SU-DHL-6 (cell line): ENCODE measurements around the gene NAA15.
A peak's percentile ranks its signal among the peaks of the same experiment; 100 is the strongest.

Experiments used
- H2AFZ ChIP-seq: fragments of 200-600 bp; sonication (generic); 2 replicates; pipeline ENCODE4 v1.6.1; 2014; ENCODE audit warnings: low read depth, mild to moderate bottlenecking, moderate library complexity, mixed read lengths, antibody characterized with exemption, low read length; ENCODE audit not compliant: severe bottlenecking
- H3F3A ChIP-seq: fragments of 200-600 bp; shearing (Covaris generic); 2 replicates; pipeline ENCODE4 v1.6.0; 2016; ENCODE audit warnings: antibody characterized with exemption, mild to moderate bottlenecking; ENCODE audit not compliant: insufficient read depth
- H3K27ac ChIP-seq: fragments of 200-600 bp; sonication (generic); 2 replicates; pipeline ENCODE4 v1.5.1; 2016; ENCODE audit warnings: low read depth, mild to moderate bottlenecking, low read length, moderate library complexity, mixed read lengths
- H3K27me3 ChIP-seq: fragments of 200-600 bp; sonication (generic), shearing (Covaris generic); 2 replicates; pipeline ENCODE4 v1.6.0; 2014; ENCODE audit warnings: mild to moderate bottlenecking, low read length
- H3K36me3 ChIP-seq: fragments of 200-600 bp; sonication (generic); 2 replicates; pipeline ENCODE4 v1.6.1; 2014; ENCODE audit warnings: mild to moderate bottlenecking, low read length, mixed read lengths
- H3K4me2 ChIP-seq: fragments of 300-600, 200-600 bp; shearing (Covaris generic), sonication (generic); 2 replicates; pipeline ENCODE4 v1.6.0; 2014; ENCODE audit warnings: low read length, low read depth, mild to moderate bottlenecking; ENCODE audit not compliant: poor library complexity, severe bottlenecking
- H3K4me3 ChIP-seq: fragments of 200-600 bp; sonication (generic); 2 replicates; pipeline ENCODE4 v1.5.1; 2014; ENCODE audit warnings: antibody characterized with exemption, low read length, mild to moderate bottlenecking, mixed read lengths; ENCODE audit not compliant: insufficient read depth, poor library complexity, severe bottlenecking
- H3K79me2 ChIP-seq: fragments of 200-600 bp; sonication (generic); 2 replicates; pipeline ENCODE4 v1.6.1; 2014; ENCODE audit warnings: mild to moderate bottlenecking, low read length, moderate library complexity; ENCODE audit not compliant: insufficient read depth
- H3K9ac ChIP-seq: fragments of 200-600 bp; sonication (generic); 2 replicates; pipeline ENCODE4 v1.7.0; 2014; ENCODE audit warnings: mild to moderate bottlenecking, low read length
- H3K9me2 ChIP-seq: fragments of 200-600 bp; sonication (generic); replicated peaks from 2 replicates; pipeline ENCODE4 v1.6.1; 2014; ENCODE audit warnings: low read length; ENCODE audit not compliant: insufficient read depth
- H3K9me3 ChIP-seq: fragments of 200-600 bp; sonication (generic); 2 replicates; pipeline ENCODE4 v1.6.1; 2014; ENCODE audit warnings: low read length, mixed read lengths; ENCODE audit not compliant: insufficient read depth
- H4K20me1 ChIP-seq: fragments of 200-600 bp; sonication (generic); 2 replicates; pipeline ENCODE4 v1.6.1; 2014; ENCODE audit warnings: low read depth, mild to moderate bottlenecking, antibody characterized with exemption, low read length, moderate library complexity, mixed read lengths
- CTCF ChIP-seq: fragments of 200-600 bp; sonication (generic); IDR thresholded peaks from one replicate; pipeline ENCODE4 v1.5.1; 2017; ENCODE audit warnings: antibody characterized with exemption, mild to moderate bottlenecking, low read length, moderate library complexity; ENCODE audit not compliant: insufficient read depth, poor library complexity, severe bottlenecking
- EZH2phosphoT487 ChIP-seq: fragments of 200-600 bp; sonication (generic), shearing (Covaris generic); conservative IDR thresholded peaks from 2 replicates; pipeline ENCODE4 v1.6.1; 2018; ENCODE audit warnings: mild to moderate bottlenecking, antibody characterized with exemption, low read length, moderate library complexity, mixed read lengths

Gene NAA15

DNA sequence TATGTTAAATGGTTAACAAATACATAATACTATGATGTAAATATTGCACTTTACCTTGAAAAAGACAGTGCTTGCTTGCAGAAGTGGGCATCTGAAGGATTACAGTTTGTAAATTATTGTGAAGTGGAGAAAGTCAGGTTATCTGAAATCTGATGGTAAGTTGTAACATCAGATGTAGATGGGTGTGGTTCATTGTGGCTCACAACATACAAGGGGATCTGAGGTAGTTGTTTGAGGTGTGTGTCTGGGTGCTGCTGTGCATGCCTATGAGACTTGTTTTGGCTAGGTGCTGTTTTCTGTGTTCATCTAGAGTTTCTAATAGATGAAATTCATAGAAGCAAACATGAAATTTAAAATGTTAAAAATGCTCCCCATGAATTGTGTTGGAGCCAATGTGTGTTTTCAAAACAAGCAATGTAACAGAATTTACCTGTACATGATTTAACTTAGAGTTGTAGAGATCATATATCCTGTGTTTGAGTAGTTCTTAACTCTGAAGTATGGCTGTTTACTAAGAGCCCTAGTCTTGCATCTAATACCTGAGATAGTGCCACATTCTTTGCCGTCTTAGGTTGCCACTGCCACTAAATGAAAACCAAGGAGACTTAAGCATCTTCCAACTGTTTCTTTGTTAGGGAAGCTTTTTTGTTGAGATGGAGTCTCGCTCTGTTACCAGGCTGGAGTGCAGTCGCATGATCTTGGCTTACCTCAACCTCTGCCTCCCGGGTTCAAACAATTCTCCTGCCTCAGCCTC is 12.9 kb downstream of the NAA15 start:
- peaks cover 7% of the 10 kb centered on the region for H3K36me3 ChIP-seq
- no peak overlapping the region for H2AFZ ChIP-seq
- H3K79me2 ChIP-seq: peaks cover 97% of the 10 kb centered on the region
- no peaks in the 10 kb centered on the region for H3K9me3 ChIP-seq
- no peaks in the 10 kb centered on the region; the same call in 1 of the 2 replicates for H4K20me1 ChIP-seq
- no peak overlapping the region for H3K4me3 ChIP-seq
- peak overlapping the region; percentile 10 for H3K4me2 ChIP-seq
- no peaks in the 10 kb centered on the region for H3K27me3 ChIP-seq
- H3K27ac ChIP-seq: peak overlapping the region; percentile 50
- H3F3A ChIP-seq: peaks cover 25% of the 10 kb centered on the region; the same call in 1 of the 2 replicates
- no peaks in the 10 kb centered on the region for H3K9me2 ChIP-seq
- TF ChIP-seq EZH2phosphoT487: no peak
- TF ChIP-seq CTCF: no peak
- H3K9ac ChIP-seq: no peak overlapping the region

DNA sequence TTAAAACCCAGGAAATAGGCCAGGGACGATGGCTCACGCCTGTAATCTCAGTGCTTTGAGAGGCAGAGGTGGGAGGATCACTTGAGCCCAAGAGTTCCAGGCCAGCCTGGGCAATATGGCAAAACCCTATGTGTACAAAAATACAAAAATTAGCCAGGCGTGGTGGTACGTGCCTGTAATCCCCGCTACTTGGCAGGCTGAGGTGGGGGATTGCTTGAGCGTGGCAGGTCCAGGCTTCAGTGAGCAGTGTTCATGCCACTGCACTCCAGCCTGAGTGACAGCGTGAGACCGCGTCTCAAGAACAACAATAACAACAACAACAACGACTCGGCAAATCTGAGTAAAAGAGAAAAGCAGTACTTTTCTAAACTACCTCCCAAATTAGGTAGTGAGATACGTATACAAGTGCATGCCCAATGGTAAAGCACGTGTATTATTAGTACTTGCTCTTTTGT is 13.9 kb downstream of the NAA15 start:
- Histone ChIP-seq H2AFZ (no peak overlapping the region), H3F3A (peaks cover 25% of the 10 kb centered on the region; the same call in 1 of the 2 replicates), H3K9ac (peak overlapping the region; percentile 16; the same call in 1 of the 2 replicates), H3K9me2 (no peaks in the 10 kb centered on the region), H3K27me3 (no peaks in the 10 kb centered on the region), H3K4me3 (no peak overlapping the region), H3K9me3 (no peaks in the 10 kb centered on the region), H3K27ac (peak overlapping the region; percentile 35; the same call in 1 of the 2 replicates), H3K79me2 (peaks cover 98% of the 10 kb centered on the region), H4K20me1 (no peaks in the 10 kb centered on the region; the same call in 1 of the 2 replicates), H3K4me2 (peak overlapping the region; percentile 59), H3K36me3 (peaks cover 7% of the 10 kb centered on the region)
- TF ChIP-seq EZH2phosphoT487: no peak

- Histone ChIP-seq H3K4me2 (no peak overlapping the region), H3K9me3 (no peaks in the 10 kb centered on the region), H4K20me1 (no peaks in the 10 kb centered on the region; the same call in 1 of the 2 replicates)
Measured at GRCh38 chr4:139316733-139317132, 15.4 kb downstream of the NAA15 start.

More at GRCh38 chr4:139316733-139317132, 15.4 kb downstream of the NAA15 start:
- Histone ChIP-seq H3K4me3 (no peak overlapping the region), H3K27ac (no peak overlapping the region), H3K9me2 (no peaks in the 10 kb centered on the region), H3F3A (peaks cover 16% of the 10 kb centered on the region; the same call in 1 of the 2 replicates), H3K27me3 (no peaks in the 10 kb centered on the region), H2AFZ (no peak overlapping the region), H3K79me2 (peaks cover 100% of the 10 kb centered on the region), H3K36me3 (peaks cover 7% of the 10 kb centered on the region), H3K9ac (no peak overlapping the region)
- TF ChIP-seq CTCF (no peak), EZH2phosphoT487 (no peak)
